ENCODE measurements around the gene POLA1.

POLA1 gene

DNA sequence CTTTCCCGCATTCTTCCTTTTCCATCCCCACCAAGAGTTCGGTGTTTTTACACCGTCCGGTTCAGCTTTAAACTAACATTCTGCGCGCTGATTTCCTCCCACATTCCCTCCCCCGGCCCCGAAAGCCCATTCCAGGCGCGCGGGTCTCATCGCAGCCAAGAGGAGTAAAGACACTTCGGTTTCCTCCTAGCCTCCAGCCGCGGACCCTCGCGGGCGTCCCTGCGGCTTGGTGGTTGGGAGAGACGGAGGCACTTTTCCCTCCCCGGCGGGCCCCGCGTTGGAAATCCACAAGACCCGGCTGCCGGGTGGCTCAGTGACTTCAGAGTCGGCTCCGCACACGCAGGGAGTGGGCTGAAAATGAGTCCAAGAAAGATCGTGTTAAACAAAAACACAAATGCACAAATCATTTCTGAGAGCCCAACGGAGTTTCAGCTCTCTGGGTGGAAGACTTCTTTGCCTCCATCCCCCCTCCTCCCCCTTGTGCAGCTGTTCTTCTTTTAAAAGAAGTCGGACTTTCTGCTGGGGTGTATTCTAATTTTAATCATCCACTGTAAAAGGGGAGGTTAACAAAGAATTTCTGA, 324.0 kb downstream of the POLA1 start:
- Histone ChIP-seq H3K4me3 (no peak overlapping the region), H3K27ac (no peak overlapping the region)

DNA sequence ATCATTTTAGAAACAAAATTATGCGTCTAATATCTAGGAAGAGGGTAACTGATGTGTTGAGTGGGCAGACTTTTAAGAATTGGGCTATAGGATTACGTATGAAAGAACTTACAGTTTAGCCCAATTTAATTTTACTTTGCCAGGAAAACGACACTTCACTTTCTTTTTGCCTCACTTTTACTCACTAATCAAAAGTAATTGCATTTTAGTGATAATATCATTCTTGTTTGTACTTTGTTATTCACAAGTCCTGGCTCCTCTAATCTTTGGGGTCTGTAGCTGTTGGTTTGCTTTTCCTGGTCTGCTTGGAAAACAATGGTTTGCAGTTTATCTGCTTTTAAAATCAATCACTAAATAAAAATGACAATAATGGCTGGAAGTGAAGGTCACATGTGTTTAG, 325.0 kb downstream of the POLA1 start:
- Histone ChIP-seq H3K27ac (no peak overlapping the region), H3K4me3 (no peak overlapping the region)

DNA sequence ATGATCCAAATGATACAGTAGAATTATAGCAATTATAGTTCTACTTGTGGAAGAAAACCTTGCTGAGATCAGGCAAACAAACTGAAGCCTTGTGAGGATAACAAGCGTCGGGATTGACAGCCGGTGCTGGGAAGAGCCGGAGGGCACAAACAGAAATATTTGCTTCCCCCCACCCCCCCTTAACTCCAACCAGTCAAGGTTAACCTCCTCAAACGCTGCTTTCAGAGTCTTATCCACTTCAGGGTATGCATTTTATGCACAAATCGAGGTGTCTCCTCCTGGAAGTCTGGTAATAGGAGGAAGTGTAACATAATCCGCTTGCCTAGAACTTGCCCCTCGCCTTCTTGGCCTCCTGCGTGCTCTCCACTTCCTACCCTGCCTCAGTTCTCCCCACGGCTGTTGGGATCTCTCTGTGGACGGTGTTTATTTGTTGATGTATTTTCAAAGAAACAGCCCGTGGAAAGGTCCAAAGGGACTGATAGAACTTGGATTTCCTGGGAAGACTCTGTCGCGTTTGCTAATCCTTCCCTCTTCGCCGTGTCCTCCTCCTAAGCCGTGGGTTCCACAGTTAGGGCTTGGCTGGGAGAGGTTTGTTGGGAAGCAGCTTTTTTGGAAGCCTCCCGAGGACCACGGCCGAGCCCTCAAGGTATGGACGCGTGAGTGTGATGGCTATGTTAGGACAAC, 326.1 kb downstream of the POLA1 start:
- Histone ChIP-seq H3K27ac (no peak overlapping the region), H3K4me3 (no peak overlapping the region)

DNA sequence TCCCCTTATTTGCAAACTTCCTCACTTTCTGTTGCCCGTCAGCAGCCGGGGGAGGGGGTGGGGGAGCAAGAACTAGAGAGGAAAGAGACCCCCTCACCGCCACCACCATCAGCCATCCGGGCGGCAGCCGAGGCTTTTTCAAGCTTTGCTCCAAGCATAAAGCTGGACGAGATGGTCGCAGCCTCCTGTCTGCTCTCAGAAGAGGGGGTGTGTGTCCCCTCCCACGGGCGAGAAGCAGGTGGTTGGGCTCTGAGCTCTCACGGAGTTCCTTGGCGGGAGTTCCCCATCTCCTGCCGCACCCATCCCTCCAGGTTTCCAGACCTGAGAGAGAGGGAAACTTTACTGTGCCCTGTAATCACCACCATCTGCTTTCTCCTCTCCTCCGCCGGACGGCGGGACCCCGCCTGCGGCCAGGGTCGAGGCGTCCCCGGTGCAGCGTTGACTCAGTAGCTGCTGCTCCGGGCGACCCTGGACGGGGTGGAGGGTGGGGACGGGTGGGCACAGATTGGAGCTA, 326.7 kb downstream of the POLA1 start:
- no peak overlapping the region for H3K27ac ChIP-seq
- H3K4me3 ChIP-seq, result no peak overlapping the region

DNA sequence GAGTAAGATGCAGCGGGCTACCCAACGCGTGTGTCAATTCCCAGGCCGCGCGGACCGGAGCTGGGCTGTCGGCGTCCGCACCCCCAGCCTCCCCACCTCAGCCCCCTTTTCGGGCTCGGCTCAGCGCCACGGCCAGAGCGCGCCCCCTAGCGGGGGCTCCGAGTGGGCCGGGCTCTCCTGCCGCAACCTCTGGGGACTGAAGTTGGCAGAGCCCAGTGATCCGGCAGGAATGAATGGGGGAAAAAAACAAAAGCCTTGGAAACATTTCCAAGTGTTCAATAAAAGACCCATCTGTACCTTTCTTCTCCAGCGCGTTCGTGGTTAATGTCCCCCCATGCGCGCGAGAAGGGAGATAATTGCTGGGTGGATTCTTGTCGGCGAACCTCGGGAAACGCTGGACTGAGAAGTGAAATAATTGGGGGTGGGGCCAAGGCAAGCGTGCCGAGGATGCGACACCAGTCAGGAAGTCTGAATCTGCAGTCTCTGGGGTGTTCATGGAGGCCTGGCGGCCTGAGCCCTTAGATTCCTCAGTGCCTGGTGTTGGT, 327.3 kb downstream of the POLA1 start:
- Histone ChIP-seq H3K4me3 (no peak overlapping the region), H3K27ac (no peak overlapping the region)

DNA sequence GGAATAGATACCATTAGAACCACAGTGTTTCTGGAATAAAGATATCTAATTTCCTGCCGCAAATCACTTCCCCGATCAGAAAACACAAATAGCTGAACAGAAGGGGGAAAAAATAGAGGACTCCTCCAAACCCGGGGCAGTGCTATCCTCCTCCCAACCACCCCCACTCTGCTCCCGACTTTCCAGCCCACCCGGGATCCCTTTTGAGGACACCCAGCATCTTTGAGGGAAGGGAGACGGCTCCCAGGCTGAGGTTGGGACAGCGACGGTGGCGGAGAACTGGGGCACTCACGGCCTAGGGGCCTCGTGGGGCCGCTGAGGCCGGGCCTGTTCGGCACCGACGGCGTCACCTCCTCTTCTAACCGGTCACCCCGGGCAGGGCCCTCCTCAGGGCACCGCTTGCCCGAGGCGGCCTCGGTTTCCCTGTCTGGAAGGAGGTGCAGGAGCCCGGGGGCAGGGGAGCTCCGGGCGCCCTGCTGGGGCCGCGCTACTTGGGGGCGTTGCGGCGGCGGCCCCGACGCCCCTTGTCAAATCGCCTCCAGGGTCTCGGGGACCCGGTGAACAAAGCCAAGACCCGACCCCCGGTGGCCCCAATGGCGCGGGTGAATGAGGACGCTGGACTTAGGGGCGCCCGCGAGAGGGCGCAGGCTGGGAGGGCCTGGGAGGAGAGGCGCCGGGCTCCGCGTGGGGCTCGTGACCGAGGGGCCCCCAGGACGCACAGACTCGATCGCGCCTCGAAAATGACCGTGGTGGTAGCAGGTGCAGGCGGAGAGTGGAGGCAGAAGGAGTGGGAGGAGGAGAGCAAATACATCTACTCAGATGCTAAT, 329.0 kb downstream of the POLA1 start:
- no peak overlapping the region for H3K4me3 ChIP-seq
- no peak overlapping the region for H3K27ac ChIP-seq

DNA sequence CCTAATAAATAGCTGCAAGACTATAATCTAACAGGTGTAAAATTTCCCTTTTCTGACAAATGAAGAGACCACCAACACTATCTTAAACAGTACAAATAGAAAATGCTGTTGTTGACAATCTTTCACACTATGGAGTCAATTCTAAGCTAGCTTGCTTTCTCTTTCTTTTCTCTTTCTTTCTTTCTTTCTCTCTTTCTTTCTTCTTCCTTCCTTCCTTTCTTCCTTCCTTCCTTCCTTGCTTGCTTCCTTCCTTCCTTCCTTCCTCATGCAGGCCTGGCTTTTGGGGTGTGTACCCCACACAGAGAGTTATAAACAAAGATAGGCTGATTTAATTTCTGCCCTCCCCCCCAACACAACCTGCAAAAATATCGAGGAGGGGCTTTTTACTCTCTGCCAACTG, 330.2 kb downstream of the POLA1 start:
- Histone ChIP-seq H3K4me3 (no peak overlapping the region), H3K27ac (no peak overlapping the region)

DNA sequence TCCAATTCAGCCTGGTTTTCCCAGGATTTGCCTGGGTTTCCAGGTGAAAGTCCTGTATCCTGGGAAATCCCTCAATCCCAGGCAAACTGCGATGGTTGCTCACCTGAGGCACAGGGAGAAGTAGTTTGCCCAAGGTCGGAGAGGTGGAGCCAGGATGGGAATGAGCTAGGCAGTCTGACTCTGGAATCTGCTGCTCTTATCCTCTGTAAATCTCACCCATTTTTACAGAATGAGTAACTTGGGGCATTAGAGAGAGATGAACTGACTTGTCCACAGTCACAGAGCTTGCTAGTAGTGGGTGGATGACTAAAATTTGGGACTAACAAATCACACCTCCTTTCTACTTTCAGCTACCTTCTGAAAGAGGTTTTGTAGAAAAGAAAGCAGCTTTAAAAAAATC, 331.9 kb downstream of the POLA1 start:
- Histone ChIP-seq H3K4me3 (no peak overlapping the region), H3K27ac (no peak overlapping the region)

DNA sequence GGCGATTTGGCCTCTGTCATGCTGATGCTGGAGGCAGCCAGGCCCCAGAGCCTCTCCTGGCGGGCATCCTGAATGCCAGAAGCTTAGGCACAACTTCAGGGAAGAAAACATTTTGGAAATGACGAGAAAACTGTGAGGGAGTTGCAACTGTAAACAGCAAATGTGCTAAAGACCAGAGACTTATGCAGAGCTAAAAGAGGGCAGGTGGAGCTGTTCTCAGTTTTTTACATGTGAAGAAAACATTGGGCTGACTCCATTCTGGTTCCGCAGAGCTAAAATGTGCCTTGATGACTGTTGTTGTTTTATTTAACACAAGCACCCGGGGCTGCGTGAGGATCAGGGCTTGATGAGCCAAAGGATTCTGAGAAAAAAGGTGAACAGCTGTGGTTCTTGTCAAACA, 332.9 kb downstream of the POLA1 start:
- H3K27ac ChIP-seq, result no peak overlapping the region
- H3K4me3 ChIP-seq, result no peak overlapping the region

DNA sequence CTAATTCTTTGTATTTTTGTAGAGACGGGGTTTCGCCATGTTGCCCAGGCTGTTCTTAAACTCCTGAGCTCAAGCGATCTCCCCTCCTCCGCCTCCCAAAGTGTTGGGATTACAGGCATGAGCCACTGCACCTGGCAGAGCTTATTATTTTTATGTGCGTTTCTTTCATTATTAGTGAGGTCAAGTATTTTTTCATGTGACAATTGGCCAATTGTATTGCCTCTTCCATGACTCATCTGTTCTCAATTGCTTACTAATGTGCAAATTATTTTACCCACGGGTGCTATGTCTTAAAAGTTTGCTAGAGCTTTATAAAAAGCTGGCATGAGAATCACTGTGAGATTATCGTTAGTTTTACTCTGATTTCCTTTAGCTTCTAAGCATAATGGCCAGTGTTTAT, 335.0 kb downstream of the POLA1 start:
- Histone ChIP-seq H3K27ac (no peak overlapping the region), H3K4me3 (no peak overlapping the region)

DNA sequence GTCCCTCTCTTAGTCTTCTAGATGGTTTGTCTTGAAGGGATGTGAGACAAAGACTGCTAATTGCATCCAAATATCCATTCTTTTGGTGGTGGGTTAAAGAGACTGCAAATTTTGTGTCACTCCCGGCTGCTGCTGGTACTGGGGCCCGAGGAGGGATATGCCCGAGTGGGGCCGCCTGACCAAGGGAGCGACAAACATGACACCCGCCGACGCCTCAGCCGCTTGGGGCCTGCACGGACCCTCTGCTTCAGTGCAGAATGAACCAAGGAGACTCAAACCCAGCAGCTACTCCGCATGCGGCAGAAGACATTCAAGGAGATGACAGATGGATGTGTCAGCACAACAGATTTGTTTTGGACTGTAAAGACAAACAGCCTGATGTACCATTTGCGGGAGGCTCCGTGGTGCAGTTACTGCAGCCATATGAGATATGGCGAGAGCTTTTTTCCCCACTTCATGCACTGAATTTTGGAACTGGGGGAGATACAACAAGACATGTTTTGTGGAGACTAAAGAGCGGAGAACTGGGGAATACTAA, 335.6 kb downstream of the POLA1 start:
- H3K4me3 ChIP-seq, result no peak overlapping the region
- H3K27ac ChIP-seq, result no peak overlapping the region

DNA sequence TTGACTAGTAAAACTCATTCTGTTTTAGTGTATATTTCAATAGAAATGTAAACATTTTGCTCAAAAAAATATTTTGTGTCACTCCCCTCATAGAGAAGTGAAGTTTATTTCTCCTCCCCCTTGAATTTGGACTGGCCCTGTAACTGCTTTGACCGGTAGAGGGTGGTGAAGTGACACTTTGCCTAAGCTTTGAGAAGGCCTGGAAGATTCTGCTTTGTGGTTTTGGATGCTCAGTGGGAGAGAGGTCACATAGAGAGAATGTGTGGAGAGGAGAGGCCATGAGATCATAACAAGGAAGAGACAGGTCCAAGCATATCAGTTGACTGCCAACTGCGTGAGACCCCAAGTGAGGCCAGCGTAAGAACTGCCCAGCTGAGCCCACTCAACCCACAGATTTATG, 341.2 kb downstream of the POLA1 start:
- Histone ChIP-seq H3K4me3 (no peak overlapping the region), H3K27ac (no peak overlapping the region)

DNA sequence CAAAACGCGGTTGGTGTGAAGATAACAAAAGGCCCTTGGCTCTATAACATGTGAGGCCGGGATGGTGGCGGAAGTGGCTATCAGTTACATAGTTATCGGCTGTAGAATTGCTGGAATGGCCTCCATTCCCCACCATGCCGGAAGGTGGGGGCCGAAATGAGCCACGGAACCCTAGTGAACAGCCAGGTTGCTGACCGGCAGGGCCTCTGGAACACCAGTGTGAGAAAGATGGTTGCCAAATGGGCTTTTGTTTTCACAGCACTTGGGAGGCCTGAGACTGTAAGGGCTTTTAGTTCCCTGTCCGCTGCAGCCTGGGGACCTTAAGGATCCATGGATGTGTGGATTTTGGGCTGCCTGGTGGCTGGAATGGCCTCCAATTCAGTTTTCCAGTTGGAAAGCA, 345.3 kb downstream of the POLA1 start:
- no peak overlapping the region for H3K27ac ChIP-seq
- H3K4me3 ChIP-seq, result no peak overlapping the region

DNA sequence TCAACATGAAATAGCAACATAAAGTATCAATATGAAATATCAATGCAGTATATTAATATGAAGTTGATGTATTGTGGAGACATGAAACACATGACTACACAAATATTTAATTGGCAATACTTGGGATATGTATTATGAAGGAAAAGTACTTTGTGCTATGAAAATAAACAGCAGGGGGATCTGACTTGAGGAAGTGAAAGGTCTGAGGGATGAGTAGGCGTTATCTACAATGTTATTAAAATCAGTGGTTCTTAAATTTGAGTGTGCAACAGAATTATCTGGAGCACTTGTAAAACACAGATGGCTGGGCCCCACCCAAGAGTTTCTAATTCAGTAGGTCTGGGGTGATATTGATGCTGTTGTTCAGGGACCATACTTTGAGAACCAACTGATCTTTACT, 349.5 kb downstream of the POLA1 start:
- no peak overlapping the region for H3K4me3 ChIP-seq
- no peak overlapping the region for H3K27ac ChIP-seq
